ENCODE data around the gene STK39. TPM values are rescaled to one million over a fixed set of nuclear protein-coding genes. Genes with fewer than 3 reads are reported as not detected.
A peak's percentile ranks its signal among the peaks of the same experiment; 100 is the strongest.

The STK39 gene
- total RNA-seq, 1 experiment from 2014 or later: 22.1 TPM

GRCh38 chr2:168293766-168294165, 46.4 kb upstream of the STK39 start:
- no peaks in the 10 kb centered on the region for H3K4me1 Mint-ChIP-seq
- Histone ChIP-seq H3K9ac (ENCODE audit: extremely low read depth, insufficient read length, low read length) (no peak overlapping the region), H3K4me1 (ENCODE audit: insufficient read depth, low read length) (no peaks in the 10 kb centered on the region), H3T11ph (ENCODE audit: low read length) (no peak overlapping the region), H2BK120ac (ENCODE audit: low read depth, low read length, poor library complexity, severe bottlenecking) (no peak overlapping the region), H3K18ac (ENCODE audit: insufficient read length, low read depth, low read length) (no peak overlapping the region), H3K56ac (ENCODE audit: insufficient read length, low read depth, low read length) (no peak overlapping the region), H4K20me1 (ENCODE audit: control insufficient read depth, insufficient read depth, insufficient read length) (no peaks in the 10 kb centered on the region), H2BK15ac (ENCODE audit: low read depth, low read length) (no peak overlapping the region), H2BK5ac (ENCODE audit: insufficient read length, low read length) (no peak overlapping the region), H2BK12ac (ENCODE audit: insufficient read length, low read depth, low read length) (no peak overlapping the region), H2BK20ac (ENCODE audit: low read depth, low read length, poor library complexity, severe bottlenecking) (no peak overlapping the region), H3K23ac (ENCODE audit: insufficient read length, low read depth, low read length) (no peak overlapping the region), H3K14ac (ENCODE audit: insufficient read depth, low read length) (no peak overlapping the region), H3K9me3 (ENCODE audit: control insufficient read depth, low read depth, low read length) (no peaks in the 10 kb centered on the region), H3K4me2 (ENCODE audit: insufficient read depth, insufficient read length, low read length) (no peak overlapping the region), H2AK5ac (ENCODE audit: insufficient read length, low read length) (no peak overlapping the region), H3K23me2 (ENCODE audit: insufficient read length, low read depth, low read length, poor library complexity, severe bottlenecking) (no peaks in the 10 kb centered on the region), H4K5ac (ENCODE audit: insufficient read length, low read depth, low read length) (no peak overlapping the region), H4K8ac (replicated peaks; ENCODE audit: insufficient read length, low read depth, low read length) (no peak overlapping the region), H3K27me3 (ENCODE audit: insufficient read depth, low read length) (no peaks in the 10 kb centered on the region), H3K4ac (ENCODE audit: low read depth, low read length) (no peak overlapping the region), H3K27ac (ENCODE audit: insufficient read length, low read depth, low read length) (no peak overlapping the region), H4K91ac (ENCODE audit: insufficient read length, low read depth, low read length) (no peak overlapping the region), H3K79me1 (ENCODE audit: insufficient read depth, low read depth, low read length, poor library complexity, severe bottlenecking) (no peaks in the 10 kb centered on the region), H2AFZ (ENCODE audit: low read length) (no peak overlapping the region), H3K79me2 (ENCODE audit: insufficient read depth, low read length) (no peaks in the 10 kb centered on the region)
- no peak overlapping the region for H3K27ac Mint-ChIP-seq
- no peak overlapping the region; a peak in 1 of 5 replicates for H3K4me3 Mint-ChIP-seq
- peak; percentile 53 for TF ChIP-seq CTCF (conservative IDR thresholded peaks at IDR 0.05)
- no peaks in the 10 kb centered on the region for H3K27me3 Mint-ChIP-seq (ENCODE audit: low read depth)
- no CpG with 5 or more reads among the region's 4 CpGs for WGBS (ENCODE audit: extremely low coverage, insufficient read length, low lambda C conversion rate)
- DNase-seq: no peak
- H3K9me3 Mint-ChIP-seq: no peaks in the 10 kb centered on the region
- H3K36me3 Mint-ChIP-seq (ENCODE audit: insufficient read depth in 1 of 3, low read depth in 3 of 3): no peaks in the 10 kb centered on the region
